ENCODE measurements around the gene IQGAP2.

IQGAP2 gene

GRCh38 chr5:76714751-76715485, 311.8 kb downstream of the IQGAP2 start:
- no peak for DNase-seq (ENCODE audit: low read depth in 3 of 3)

GRCh38 chr5:76715486-76715735, 312.3 kb downstream of the IQGAP2 start:
- DNase-seq (ENCODE audit: low read depth in 3 of 3): no peak

GRCh38 chr5:76715736-76716455, 312.8 kb downstream of the IQGAP2 start, which contains the start of gene F2R:
Gene F2R, plus strand, starts transcription at chr5:76716126. Its CDS starts 182 bp downstream, at chr5:76716308.
- peak in 2 of 3 experiments; percentile 3 to 36 for DNase-seq (ENCODE audit: low read depth in 3 of 3)

GRCh38 chr5:76716456-76717157, 313.5 kb downstream of the IQGAP2 start:
- DNase-seq (ENCODE audit: low read depth in 3 of 3): no peak

GRCh38 chr5:76717222-76718083, 314.4 kb downstream of the IQGAP2 start:
- DNase-seq (ENCODE audit: low read depth in 3 of 3): no peak

GRCh38 chr5:76718381-76718832, 315.3 kb downstream of the IQGAP2 start:
- no peak for DNase-seq (ENCODE audit: low read depth in 3 of 3)

- DNase-seq (ENCODE audit: low read depth in 3 of 3): no peak
These were observed 315.8 kb downstream of the IQGAP2 start for GRCh38 chr5:76718880-76719279.

- DNase-seq (ENCODE audit: low read depth in 3 of 3): no peak
These were observed 318.0 kb downstream of the IQGAP2 start for GRCh38 chr5:76720988-76721569.

- no peak for DNase-seq (ENCODE audit: low read depth in 3 of 3)
These were observed 320.2 kb downstream of the IQGAP2 start for GRCh38 chr5:76723266-76723665.

- DNase-seq (ENCODE audit: low read depth in 3 of 3): no peak
These were observed 320.8 kb downstream of the IQGAP2 start for GRCh38 chr5:76723906-76724305.

GRCh38 chr5:76724871-76725270, 321.8 kb downstream of the IQGAP2 start:
- no peak for DNase-seq (ENCODE audit: low read depth in 3 of 3)

- DNase-seq (ENCODE audit: low read depth in 3 of 3): no peak
These were observed 325.9 kb downstream of the IQGAP2 start for GRCh38 chr5:76728965-76729364.

GRCh38 chr5:76729373-76730290, 326.5 kb downstream of the IQGAP2 start:
- DNase-seq (ENCODE audit: low read depth in 3 of 3): no peak

- DNase-seq (ENCODE audit: low read depth in 3 of 3): no peak
These were observed 329.4 kb downstream of the IQGAP2 start for GRCh38 chr5:76732405-76733048.

- no peak for DNase-seq (ENCODE audit: low read depth in 3 of 3)
These were observed 329.9 kb downstream of the IQGAP2 start for GRCh38 chr5:76733049-76733417.

GRCh38 chr5:76735762-76736545, 332.9 kb downstream of the IQGAP2 start:
- DNase-seq (ENCODE audit: low read depth in 3 of 3): no peak

- no peak for DNase-seq (ENCODE audit: low read depth in 3 of 3)
These were observed 333.8 kb downstream of the IQGAP2 start for GRCh38 chr5:76736679-76737556.

- DNase-seq (ENCODE audit: low read depth in 3 of 3): no peak
These were observed 334.8 kb downstream of the IQGAP2 start for GRCh38 chr5:76737846-76738245.

Data from stimulated activated CD4-positive, alpha-beta T cell treated with anti-CD3 and anti-CD28 coated beads, TNF-alpha, amount 100 ng/mL, for 4 hours (primary cell).